Stimulated activated naive B cell treated with anti-CD40 and anti-IgM and Interleukin-4, amounts not matched to agents 10 μg/mL and 1 μg/mL and 100 μg/mL, for 72 hours (primary cell): ENCODE results near the gene FHIT.

Experiments used
- ATAC-seq, 2 donors: fragments of 150-1000 bp; cut with Tn5 transposase; replicated peaks; 2 replicates each; pipeline ENCODE4 v1.10.0; 2021; ENCODE audit warnings: moderate library complexity in 1 of 2
- DNase-seq: peaks from one replicate; pipeline ENCODE4 v3.0.0; 2021
- H3K27ac Mint-ChIP-seq: one replicate; pipeline ENCODE4 v1.8.0; 2022; ENCODE audit warnings: mild to moderate bottlenecking, mixed read lengths
- H3K27me3 Mint-ChIP-seq, 2 donors: one replicate each; pipeline ENCODE4 v1.8.0; 2022; ENCODE audit warnings: mixed read lengths in 2 of 2
- H3K36me3 Mint-ChIP-seq, 2 donors: one replicate each; pipeline ENCODE4 v1.8.0; 2022; ENCODE audit warnings: mixed read lengths in 2 of 2, mild to moderate bottlenecking in 1 of 2
- H3K4me1 Mint-ChIP-seq, 2 donors: one replicate each; pipeline ENCODE4 v1.8.0; 2022; ENCODE audit warnings: mixed read lengths in 2 of 2, mild to moderate bottlenecking in 1 of 2
- H3K4me3 Mint-ChIP-seq, 2 donors: one replicate each; pipeline ENCODE4 v1.8.0; 2022; ENCODE audit warnings: mild to moderate bottlenecking in 2 of 2, mixed read lengths in 2 of 2, moderate library complexity in 1 of 2
- H3K9me3 Mint-ChIP-seq, 2 donors: one replicate each; pipeline ENCODE4 v1.8.0; 2022; ENCODE audit warnings: mixed read lengths in 2 of 2, mild to moderate bottlenecking in 1 of 2

FHIT gene

DNA sequence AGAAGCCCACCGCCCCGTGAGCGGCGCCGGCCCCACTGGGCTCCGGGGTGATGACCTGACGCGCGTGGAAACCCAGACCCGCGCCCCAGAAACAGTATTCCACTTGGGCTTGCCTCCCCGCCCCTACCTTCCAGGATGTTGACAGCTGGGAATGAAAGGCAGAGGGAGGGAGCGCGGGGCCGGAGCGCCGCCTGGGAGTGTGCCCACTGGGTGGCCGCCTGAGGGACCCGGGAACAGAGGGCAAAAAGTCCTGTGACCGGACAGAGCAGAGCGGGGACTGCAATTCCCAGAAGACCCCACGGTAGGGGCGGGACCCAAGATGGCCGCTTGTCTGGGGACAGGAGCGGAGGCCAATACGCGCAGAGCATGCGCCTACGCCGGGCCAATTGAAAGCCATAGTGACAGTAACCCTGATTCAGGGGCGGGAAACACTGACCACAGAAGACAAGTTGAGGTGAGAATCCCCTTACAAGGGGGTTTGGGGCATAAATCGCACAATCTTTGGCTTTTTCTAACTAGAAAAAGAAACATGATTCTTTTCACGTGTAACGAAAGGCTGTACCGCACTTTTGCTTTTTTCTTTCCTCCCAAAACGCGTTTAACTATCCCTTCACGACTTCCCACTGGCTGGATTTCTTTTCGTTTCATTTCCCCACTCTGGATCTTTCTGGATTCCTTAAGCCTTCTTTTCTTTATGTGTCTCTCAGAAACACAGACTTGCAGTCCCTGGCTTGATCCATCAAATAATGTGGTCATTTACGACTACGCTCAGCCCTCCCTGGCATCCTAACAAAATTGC, at the start of gene FHIT:
FHIT (minus strand) TSS at position 279 of the 799 bp plus-strand sequence.
- Mint-ChIP-seq H3K36me3 (peaks cover 0 to 4% of the 10 kb centered on the region in 2 donors), H3K4me3 (peak within 1 kb of the TSS; percentile 74 to 89)

DNA sequence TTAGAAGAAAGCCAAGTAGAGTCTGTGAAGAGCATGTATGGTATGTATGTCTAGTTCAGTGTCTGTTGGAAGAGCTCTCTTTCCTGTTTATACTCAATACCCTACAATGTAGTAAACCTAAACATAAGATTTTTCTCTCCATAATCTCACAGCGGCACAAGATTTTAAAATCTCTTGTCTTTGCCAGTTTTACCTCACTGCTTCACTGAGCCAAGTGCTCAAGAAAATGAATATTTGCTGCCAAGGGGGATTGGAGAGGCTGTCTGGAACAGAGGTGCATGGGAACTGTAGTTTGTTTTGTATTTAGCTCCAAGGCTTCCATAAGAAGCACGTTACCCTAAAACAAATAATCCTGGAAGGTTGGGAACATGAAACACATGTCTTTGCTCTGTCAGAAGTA, 49.5 kb upstream of the FHIT start:
- H3K36me3 Mint-ChIP-seq, result no peaks in the 10 kb centered on the region

More for the DNA sequence above, at the start of gene FHIT:
- ATAC-seq (peak; percentile 94), DNase-seq (peak; percentile 93)
- peaks cover 0 to 9% of the 10 kb centered on the region in 2 donors for H3K27me3 Mint-ChIP-seq
- H3K4me1 Mint-ChIP-seq, result peaks cover 12% of the 10 kb centered on the region in 2 donors
- peak within 1 kb of the TSS; percentile 94 for H3K27ac Mint-ChIP-seq
- H3K9me3 Mint-ChIP-seq, result no peaks in the 10 kb centered on the region

DNA sequence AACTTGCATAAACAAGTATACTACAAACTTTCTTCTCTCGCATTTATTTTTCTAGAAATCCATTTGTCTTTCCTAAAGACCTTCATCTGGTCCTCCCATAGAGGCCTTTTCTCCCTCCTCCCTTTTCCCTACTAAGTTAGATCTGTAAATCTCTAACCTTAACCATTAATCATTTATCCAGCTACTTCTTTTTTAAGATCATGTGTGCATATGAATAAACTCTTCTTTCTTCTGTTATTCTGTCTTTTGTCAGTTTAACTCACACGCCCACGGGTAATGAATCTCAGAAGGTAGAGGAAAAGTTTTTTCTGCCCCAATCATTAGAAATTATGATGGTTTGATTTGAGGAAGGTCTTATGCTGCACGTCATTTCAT, 48.7 kb upstream of the FHIT start:
- peaks cover 0 to 5% of the 10 kb centered on the region in 2 donors for H3K27me3 Mint-ChIP-seq
- H3K36me3 Mint-ChIP-seq, result no peaks in the 10 kb centered on the region
- no peak for ATAC-seq
- no peak overlapping the region for H3K4me3 Mint-ChIP-seq
- no peaks in the 10 kb centered on the region for H3K9me3 Mint-ChIP-seq
- H3K27ac Mint-ChIP-seq, result no peak overlapping the region
- no peaks in the 10 kb centered on the region for H3K4me1 Mint-ChIP-seq
- no peak for DNase-seq

More for the DNA sequence above, 49.5 kb upstream of the FHIT start:
- Mint-ChIP-seq H3K27me3 (peaks cover 0 to 5% of the 10 kb centered on the region in 2 donors), H3K4me3 (no peak overlapping the region), H3K9me3 (peaks cover 0 to under 1% of the 10 kb centered on the region in 2 donors), H3K27ac (no peak overlapping the region), H3K4me1 (no peaks in the 10 kb centered on the region)
- ATAC-seq (no peak), DNase-seq (no peak)

DNA sequence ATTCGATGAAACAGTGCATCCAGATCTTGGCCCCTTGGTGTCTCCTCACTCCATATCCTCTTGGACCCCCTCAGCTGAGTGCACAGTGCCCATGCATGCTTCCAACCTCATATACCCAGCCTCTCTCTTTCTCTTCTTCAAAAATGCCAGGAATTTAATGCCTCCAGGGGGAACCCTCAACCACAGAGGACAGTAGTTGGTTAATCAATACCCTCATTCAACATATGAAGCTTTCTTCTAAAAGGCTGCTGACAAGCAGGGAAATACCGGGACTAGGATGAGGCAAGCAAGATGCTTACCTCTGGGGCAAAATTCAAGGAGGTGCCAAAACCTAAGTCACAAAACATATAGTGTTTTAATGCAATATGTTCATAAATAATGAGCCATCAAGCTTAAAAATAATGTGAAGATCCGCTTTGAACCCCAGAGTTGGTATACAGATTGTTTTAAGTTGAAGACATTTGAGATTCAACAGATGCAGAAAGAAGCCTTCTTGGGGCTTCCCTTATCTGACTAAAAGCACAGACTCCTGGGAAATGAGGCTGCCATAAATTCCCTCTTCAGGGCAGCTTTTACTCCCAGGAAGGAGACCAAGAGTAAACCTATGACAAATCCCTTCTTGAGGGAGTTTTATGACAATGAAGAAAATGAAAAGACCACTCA, 48.2 kb upstream of the FHIT start:
- H3K4me3 Mint-ChIP-seq, result no peak overlapping the region
- H3K4me1 Mint-ChIP-seq, result no peaks in the 10 kb centered on the region

DNA sequence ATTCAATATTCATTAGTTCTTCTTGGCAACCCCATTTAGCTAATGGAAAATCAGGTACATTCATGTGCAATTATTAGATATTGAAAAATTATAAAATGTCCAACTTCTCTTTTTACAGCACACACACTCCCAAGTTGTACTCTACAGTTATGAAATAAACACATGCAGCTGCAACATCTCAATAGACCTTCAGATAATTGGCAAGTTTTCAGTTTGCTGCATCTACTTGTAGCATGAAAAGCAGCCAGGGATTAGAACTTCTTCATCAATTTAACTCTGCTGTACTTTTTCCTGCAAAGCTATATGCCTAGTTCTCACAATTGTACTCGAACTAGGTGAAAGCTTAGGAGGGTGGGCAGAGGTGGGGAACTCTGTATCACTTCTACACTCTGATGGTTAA, 46.6 kb upstream of the FHIT start:
- Mint-ChIP-seq H3K36me3 (no peaks in the 10 kb centered on the region), H3K27me3 (no peaks in the 10 kb centered on the region), H3K4me3 (no peak overlapping the region), H3K27ac (no peak overlapping the region), H3K4me1 (no peaks in the 10 kb centered on the region), H3K9me3 (no peaks in the 10 kb centered on the region)
- no peak for DNase-seq
- no peak for ATAC-seq

More for the DNA sequence above, 48.2 kb upstream of the FHIT start:
- peaks cover 0 to 5% of the 10 kb centered on the region in 2 donors for H3K27me3 Mint-ChIP-seq
- H3K27ac Mint-ChIP-seq, result no peak overlapping the region
- H3K36me3 Mint-ChIP-seq, result no peaks in the 10 kb centered on the region
- ATAC-seq (no peak), DNase-seq (no peak)
- H3K9me3 Mint-ChIP-seq, result no peaks in the 10 kb centered on the region

DNA sequence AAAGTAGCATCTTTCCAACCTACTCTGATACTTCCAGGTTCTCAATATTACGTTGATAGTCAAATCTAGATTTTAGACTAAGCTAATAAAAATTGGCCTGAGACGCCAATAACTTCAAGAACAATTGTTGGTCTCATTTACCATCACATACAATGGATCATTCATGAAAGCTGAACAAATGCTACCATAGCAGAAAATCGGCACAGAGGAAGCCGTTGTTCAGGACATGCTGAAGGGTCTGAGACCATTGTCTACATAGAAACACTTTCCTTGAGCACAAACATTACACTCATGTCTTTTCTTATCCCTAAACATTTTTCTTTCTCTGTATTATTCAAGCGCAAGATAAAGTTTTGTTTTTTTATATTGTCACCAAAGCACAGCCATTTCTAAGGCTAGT, 37.2 kb upstream of the FHIT start:
- Mint-ChIP-seq H3K27ac (no peak overlapping the region), H3K4me3 (no peak overlapping the region), H3K27me3 (peaks cover 0 to 10% of the 10 kb centered on the region in 2 donors), H3K9me3 (no peaks in the 10 kb centered on the region), H3K36me3 (no peaks in the 10 kb centered on the region), H3K4me1 (no peaks in the 10 kb centered on the region)
- ATAC-seq (no peak), DNase-seq (no peak)

DNA sequence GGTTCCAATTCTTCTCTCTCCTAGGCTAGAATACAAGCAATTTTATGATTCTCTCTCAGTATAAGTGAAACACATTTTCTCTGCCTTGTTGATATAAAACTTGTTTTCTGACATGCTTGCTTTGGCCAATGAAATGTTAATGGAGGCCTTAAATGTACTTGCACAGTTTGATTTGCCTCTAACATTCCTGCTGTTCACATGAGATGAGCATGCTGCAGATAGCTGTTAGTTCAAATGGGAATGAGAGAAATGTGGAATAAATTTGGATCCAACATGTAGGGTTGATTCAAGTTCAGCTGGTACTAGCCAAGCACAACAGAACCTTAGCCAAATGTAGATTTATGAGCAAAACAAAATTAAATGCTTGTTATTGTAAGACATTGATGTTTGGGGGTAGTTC, 32.6 kb upstream of the FHIT start:
- ATAC-seq, result no peak
- no peaks in the 10 kb centered on the region for H3K36me3 Mint-ChIP-seq
- no peaks in the 10 kb centered on the region for H3K9me3 Mint-ChIP-seq
- no peak overlapping the region for H3K4me3 Mint-ChIP-seq
- H3K4me1 Mint-ChIP-seq, result no peaks in the 10 kb centered on the region
- peaks cover 0 to 10% of the 10 kb centered on the region in 2 donors for H3K27me3 Mint-ChIP-seq
- no peak for DNase-seq
- no peak overlapping the region for H3K27ac Mint-ChIP-seq

DNA sequence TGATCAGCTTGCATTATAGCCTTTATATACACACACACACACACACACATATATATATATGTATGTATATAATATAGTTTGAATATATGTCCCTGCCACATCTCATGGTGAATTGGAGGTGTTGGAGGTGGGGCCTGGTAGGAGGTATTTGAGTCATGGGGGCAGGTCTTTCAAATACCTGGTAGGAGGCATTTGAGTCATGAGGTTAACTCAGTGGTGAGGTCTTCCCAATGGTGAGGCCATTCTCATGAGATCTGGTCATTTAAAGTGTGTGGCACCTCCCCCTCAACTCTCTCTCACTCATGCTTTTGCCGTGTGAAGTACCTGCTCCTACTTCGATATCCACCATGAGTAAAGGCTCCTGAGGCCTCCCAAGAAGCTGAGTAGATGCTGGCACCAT, 27.5 kb upstream of the FHIT start:
- Mint-ChIP-seq H3K27ac (no peak overlapping the region), H3K36me3 (no peaks in the 10 kb centered on the region), H3K4me3 (no peak overlapping the region), H3K27me3 (peaks cover 6 to 9% of the 10 kb centered on the region in 2 donors), H3K9me3 (no peaks in the 10 kb centered on the region), H3K4me1 (peaks cover 8 to 13% of the 10 kb centered on the region in 2 donors)
- no peak for DNase-seq
- ATAC-seq, result no peak

DNA sequence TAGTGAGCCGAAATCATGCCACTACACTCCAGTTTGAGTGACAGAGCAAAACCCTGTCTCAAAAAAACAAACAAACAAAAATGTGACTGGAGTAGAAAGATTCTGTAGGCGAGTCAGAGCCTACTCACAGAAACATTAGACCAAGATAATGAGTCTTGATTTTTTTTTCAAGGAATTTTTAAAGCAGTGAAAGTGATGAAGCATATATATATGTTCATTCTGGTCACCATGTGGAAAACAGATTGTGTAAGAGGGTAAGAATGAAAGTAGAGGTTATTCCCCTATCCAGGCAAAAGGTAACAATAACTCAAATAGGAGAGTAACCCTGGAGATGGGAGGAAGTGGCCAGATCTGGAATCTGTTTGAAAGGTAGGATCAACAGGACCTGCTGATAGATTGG, 26.2 kb upstream of the FHIT start:
- ATAC-seq, result no peak
- no peak overlapping the region for H3K4me3 Mint-ChIP-seq
- peaks cover 8 to 13% of the 10 kb centered on the region in 2 donors for H3K4me1 Mint-ChIP-seq
- no peaks in the 10 kb centered on the region for H3K36me3 Mint-ChIP-seq
- no peak overlapping the region for H3K27ac Mint-ChIP-seq
- H3K27me3 Mint-ChIP-seq, result peaks cover 12% of the 10 kb centered on the region in 2 donors
- DNase-seq, result no peak
- H3K9me3 Mint-ChIP-seq, result no peaks in the 10 kb centered on the region

DNA sequence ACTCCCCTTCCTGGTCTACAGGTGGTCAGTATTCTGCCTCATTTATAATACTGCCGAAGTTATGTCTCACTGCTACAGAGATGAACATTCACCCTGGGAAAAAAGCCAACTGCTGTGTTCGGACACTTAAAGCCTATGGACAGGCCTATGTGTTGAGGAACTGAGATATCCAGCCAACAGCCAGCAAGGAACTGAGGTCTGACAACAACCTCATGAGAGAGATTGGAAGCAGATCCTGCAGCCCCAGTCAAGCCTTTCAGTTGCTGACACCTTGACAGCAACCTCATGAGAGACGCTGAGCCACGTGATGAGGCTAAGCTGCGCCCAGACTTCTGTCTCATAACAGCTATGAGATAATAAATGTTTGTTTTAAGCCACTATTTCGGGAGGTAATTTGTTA, 18.2 kb upstream of the FHIT start:
- H3K4me1 Mint-ChIP-seq, result no peaks in the 10 kb centered on the region
- H3K27me3 Mint-ChIP-seq, result peaks cover 4 to 12% of the 10 kb centered on the region in 2 donors
- no peak for DNase-seq
- H3K27ac Mint-ChIP-seq, result no peak overlapping the region
- no peak for ATAC-seq
- no peaks in the 10 kb centered on the region for H3K36me3 Mint-ChIP-seq
- peaks cover 0 to 1% of the 10 kb centered on the region in 2 donors for H3K9me3 Mint-ChIP-seq
- H3K4me3 Mint-ChIP-seq, result no peak overlapping the region

DNA sequence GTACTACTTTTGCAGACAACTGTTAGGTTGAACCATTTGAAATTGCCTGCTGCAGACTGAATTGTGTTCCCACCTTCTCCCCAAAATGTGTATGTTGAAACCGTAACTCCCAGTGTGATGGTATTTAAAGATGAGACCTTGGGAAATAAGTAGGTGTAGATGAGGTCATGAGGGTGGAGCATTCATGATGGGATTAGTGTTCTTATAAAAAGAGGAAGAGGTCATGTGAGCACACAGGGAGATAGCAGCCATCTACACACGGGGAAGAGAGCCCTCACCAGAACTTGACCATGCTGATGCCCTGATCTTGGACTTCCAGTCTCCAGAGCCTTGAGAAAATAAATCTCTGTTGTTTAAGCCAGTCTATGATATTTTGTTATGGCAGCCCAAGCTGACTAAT, 17.4 kb upstream of the FHIT start:
- no peak for DNase-seq
- peaks cover 4 to 6% of the 10 kb centered on the region in 2 donors for H3K27me3 Mint-ChIP-seq
- H3K9me3 Mint-ChIP-seq, result peaks cover 0 to 1% of the 10 kb centered on the region in 2 donors
- H3K27ac Mint-ChIP-seq, result no peak overlapping the region
- H3K36me3 Mint-ChIP-seq, result no peaks in the 10 kb centered on the region
- H3K4me1 Mint-ChIP-seq, result no peaks in the 10 kb centered on the region
- no peak for ATAC-seq
- H3K4me3 Mint-ChIP-seq, result no peak overlapping the region

DNA sequence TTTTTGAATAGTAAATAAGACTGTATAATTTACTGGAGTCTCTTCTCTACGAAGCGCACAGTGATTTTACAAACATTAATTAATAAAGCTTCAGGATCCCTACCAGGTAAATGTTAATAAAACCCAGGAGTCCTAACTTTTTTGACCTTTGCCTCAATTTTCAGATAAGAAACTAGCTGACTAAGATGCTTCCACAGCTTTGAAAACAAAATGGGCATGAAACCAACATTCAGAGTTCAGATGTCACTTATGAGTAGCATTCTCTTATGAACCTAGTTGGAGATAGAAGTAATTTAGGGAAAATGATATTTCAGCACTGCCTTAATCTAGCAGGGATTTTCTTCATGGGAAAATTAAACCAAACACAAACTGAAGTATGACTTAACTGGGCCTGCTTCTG, 13.0 kb upstream of the FHIT start:
- no peak for DNase-seq
- Mint-ChIP-seq H3K27me3 (peaks cover 26 to 28% of the 10 kb centered on the region in 2 donors), H3K9me3 (peaks cover 10 to 12% of the 10 kb centered on the region in 2 donors), H3K4me3 (no peak overlapping the region), H3K4me1 (no peaks in the 10 kb centered on the region), H3K27ac (no peak overlapping the region), H3K36me3 (peaks cover 5% of the 10 kb centered on the region in 2 donors)
- no peak for ATAC-seq

DNA sequence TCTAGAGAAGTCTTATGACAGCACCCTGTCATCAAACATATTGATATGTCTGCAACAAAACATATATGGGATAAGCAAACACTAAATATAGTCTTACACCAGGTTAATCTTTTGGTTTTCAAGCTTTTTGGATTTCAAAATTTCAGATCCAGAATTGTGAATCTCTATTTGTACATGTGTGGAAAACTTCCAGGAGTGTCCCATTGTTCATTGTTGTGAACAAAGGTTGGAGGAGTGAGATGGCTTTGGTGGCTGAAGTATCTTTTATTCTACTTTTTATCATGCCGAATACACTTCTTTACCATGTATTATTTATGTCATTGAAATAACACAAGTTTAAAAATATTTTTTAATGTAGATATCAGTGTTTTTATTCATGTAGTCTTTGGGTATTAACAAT, 5.9 kb upstream of the FHIT start:
- Mint-ChIP-seq H3K36me3 (peaks cover under 1 to 5% of the 10 kb centered on the region in 2 donors), H3K27ac (no peak overlapping the region), H3K4me1 (peaks cover 0 to under 1% of the 10 kb centered on the region in 2 donors), H3K9me3 (peaks cover 9 to 12% of the 10 kb centered on the region in 2 donors), H3K27me3 (peaks cover 16 to 28% of the 10 kb centered on the region in 2 donors), H3K4me3 (no peak overlapping the region)
- no peak for ATAC-seq
- no peak for DNase-seq

DNA sequence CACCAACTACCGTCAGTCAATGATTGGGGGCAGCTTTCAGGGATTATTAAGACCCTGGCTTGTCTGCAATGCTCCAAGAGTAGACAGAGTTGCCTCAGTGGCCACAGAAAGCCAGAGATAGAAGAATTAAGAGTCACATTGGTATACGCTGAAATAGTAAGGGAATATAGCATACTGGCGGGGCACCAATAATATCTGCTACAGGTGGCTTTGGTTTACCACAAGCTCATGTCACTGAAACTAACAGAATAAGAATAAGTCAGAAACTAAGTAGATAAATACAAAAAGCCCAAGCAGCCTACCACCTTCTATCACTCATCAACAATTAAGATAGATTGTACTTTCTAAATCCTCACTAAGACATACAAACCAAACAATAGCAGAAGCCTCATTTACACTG, 2.5 kb upstream of the FHIT start:
- Mint-ChIP-seq H3K27ac (no peak overlapping the region), H3K27me3 (peaks cover 0 to 9% of the 10 kb centered on the region in 2 donors), H3K9me3 (no peaks in the 10 kb centered on the region), H3K4me1 (peaks cover 10 to 12% of the 10 kb centered on the region in 2 donors), H3K4me3 (no peak overlapping the region), H3K36me3 (no peaks in the 10 kb centered on the region)
- DNase-seq (no peak), ATAC-seq (no peak)

DNA sequence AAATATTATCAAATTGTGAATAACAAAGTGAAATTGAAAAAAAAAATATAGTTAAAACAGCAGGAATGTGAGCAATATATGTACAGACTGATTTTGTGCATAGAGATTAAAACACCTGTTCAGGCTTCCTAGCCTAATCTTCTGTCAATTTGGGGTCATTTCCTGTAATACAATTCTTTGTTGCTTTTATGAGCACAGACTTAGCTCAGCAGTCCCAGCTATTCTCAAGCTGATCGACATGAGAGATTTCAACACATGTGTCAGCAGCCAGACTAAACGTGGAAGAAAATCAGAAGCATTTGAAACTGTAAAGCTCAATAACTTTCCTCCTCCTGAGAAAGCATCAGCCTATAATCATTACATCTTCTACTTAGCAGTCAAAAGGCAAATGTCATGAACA, 1.6 kb upstream of the FHIT start:
- H3K4me3 Mint-ChIP-seq, result no peak overlapping the region
- no peaks in the 10 kb centered on the region for H3K9me3 Mint-ChIP-seq
- no peak overlapping the region for H3K27ac Mint-ChIP-seq
- H3K27me3 Mint-ChIP-seq, result peaks cover 0 to 9% of the 10 kb centered on the region in 2 donors
- no peak for ATAC-seq
- peaks cover 12% of the 10 kb centered on the region in 2 donors for H3K4me1 Mint-ChIP-seq
- H3K36me3 Mint-ChIP-seq, result no peaks in the 10 kb centered on the region
- no peak for DNase-seq
